Left renal cortex interstitium (tissue), 4 donors: ENCODE results near the gene TBC1D22A. TPM values are rescaled to one million over a fixed set of nuclear protein-coding genes. Genes with fewer than 3 reads are reported as not detected.

ENCODE experiments used
- DNase-seq, 4 donors: peaks; one replicate each; pipeline ENCODE4 v3.0.0-alpha.2; 2013; ENCODE audit warnings: low read depth in 4 of 4, low spot score in 2 of 4, missing footprints in 1 of 4
- polyA plus RNA-seq, 4 donors: library from polyadenylated mRNA; unstranded; fragments of 120-200 nt; gene quantifications; one replicate each; pipeline ENCODE4 v1.2.1, GENCODE V29; 2013; ENCODE audit not compliant: insufficient read length in 4 of 4

TBC1D22A gene
- polyA plus RNA-seq, 4 donors, result 17.1 to 19.2 (median 18.4) TPM

DNA sequence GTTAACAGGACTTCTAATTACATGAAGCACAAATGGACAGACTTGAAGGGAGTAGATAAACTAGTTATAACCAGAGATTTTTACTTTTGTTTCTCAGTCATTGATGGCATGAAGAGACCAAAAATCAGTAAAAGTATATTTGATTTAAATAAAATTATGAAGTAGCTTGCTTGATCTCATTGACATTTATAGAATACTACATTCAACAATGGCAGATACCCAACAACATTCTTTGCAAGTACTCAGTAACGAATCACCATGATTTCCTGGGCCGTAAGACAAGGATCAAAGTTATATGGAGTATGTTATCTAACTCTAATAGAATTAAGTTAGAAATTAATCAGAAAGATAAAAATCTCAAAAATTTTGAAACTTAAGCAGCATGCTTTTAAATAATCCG lies 317.6 kb downstream of the TBC1D22A start:
- no peak for DNase-seq

DNA sequence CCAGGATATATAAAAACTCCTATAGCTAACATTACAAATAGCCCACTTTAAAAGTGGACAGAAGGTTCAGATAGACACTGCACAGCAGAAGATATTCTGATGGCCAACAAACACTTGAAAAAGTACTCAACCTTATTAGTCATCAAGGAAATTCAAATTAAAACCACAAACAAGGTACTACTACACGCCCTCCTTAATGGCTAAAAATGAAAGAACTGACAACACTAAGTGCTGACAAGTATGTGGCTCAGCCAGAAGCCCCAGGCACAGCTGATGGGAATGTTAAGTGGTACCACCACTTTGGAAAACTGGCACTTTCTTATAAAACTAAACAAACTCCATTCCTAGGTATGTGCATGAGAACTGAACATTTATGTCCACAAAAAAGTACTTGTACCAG lies 320.1 kb downstream of the TBC1D22A start:
- no peak for DNase-seq

DNA sequence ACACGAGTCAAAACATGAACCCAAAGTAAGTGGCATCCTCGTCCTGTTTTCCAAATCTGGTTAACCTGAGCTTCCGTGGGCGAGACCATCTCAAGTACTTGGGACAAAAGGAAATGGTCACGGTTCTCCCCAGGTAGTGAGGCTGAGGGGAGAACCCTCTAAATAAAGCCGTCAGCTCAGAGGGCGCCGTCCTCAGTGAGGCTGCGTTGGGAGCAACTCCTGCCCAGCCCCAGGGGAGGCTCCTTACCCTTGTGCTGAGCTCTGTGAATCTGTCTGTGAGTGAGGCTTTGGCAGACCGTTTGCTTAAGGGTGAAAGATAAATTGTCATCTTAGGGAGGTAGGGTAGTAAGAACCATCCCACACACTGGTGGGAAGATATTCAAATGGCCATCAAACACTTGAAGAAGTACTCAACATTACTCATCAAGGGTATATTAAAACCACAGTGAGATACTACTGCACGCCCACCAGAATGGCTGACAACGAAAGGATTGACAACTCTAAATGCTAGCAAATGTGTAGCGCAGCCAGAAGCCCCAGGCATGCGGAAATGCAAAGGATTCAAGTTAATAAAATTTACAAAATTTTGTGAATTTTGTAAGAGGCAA lies 321.0 kb downstream of the TBC1D22A start:
- no peak for DNase-seq

DNA sequence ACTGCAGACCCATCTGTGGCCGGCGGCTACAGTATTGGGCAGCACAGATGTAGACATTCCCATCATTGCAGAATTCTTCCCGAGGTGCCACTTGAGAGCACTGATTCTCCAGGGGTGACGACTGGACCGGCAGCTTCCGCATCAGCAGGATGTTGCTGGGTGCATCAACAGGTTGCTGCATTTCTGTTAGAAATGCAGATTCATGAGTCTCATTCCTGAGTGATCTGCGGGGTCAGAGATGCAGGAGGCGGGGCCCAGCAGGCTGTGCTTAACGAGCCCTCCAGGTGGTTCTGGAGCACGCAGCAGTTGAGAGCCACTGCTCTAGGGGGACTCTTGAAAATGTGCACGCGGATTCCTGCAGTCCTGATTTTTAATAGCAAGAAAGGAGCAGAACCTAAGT lies 321.8 kb downstream of the TBC1D22A start:
- no peak for DNase-seq

DNA sequence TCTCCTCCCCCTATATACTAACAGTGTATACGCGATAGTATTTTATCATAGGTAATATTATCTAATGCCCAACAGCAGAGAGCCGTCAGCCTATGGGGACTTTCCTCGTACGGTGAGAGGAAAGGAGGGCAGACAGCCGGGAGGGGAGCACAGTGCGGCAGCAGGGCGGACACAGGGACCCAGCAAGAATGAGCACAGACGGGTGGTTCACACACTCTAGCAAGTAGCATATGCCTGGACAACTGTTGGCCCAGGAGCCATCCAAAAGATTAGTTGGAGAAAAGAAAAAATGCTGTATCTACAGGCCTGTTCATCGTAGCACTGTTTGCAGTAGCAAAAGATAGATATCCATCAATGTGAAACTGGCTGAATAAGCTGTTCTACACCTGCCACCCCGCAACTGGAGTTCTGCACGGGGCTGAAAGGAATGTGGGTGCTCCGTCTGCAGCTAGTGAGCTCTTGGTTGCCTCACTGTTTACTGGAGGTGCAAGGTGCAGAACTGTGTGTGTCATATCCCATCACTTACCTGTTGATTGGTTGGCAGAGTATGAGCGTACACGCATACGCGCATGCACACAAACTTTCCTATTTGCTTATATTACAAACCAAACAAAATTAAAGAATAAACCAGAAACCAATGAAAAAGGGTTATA lies 324.3 kb downstream of the TBC1D22A start:
- DNase-seq, result no peak

DNA sequence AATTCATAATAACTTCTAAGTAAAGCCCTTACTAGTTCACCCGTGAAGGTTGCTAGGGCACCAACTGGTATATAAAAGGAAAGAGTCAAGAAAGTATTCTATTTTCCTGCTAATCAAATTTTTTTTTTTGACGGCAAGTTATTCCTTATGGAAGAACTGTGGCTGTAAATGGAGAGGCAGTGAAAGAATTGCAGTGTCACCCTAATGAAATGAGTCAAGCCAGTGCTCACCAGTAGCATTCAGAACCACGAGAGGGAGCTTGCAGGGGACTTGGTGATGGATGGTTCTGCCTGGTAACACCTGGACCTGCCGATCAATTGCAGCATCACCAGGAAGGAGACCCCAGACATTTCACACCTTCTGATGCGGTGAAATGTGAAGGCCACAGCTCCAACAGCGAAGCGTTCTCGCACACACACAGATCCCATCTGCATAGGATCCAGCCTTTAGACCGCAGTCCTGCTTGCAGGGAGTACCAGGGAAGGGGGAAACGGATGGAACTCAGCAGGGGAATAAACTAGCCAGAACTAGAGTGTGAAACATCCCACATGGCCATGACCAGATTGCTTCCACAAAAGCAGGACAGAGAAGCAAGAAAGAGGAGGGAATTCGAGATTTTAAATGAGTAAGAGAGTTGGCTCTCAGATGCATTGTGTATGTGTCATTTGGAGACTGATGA lies 326.2 kb downstream of the TBC1D22A start:
- DNase-seq, result no peak

DNA sequence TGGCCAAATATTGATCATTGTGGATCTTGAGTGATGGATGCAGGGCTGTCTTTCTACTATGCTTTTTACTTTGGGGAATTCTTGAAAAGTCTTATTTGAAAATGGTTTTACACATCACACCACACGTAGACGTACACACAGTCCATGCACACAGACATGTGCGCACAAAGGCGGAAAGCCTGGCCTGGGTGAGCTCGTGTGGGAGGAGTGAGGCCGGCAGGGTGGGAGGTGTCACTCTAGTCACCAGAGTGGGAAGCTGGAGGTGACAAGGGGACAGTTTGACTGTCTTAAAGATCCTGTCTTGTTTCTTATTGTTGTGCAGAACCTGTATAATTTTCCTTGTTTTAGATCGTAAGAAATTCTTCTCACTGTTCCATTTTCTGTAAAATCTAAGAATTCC lies 326.9 kb downstream of the TBC1D22A start:
- no peak for DNase-seq

DNA sequence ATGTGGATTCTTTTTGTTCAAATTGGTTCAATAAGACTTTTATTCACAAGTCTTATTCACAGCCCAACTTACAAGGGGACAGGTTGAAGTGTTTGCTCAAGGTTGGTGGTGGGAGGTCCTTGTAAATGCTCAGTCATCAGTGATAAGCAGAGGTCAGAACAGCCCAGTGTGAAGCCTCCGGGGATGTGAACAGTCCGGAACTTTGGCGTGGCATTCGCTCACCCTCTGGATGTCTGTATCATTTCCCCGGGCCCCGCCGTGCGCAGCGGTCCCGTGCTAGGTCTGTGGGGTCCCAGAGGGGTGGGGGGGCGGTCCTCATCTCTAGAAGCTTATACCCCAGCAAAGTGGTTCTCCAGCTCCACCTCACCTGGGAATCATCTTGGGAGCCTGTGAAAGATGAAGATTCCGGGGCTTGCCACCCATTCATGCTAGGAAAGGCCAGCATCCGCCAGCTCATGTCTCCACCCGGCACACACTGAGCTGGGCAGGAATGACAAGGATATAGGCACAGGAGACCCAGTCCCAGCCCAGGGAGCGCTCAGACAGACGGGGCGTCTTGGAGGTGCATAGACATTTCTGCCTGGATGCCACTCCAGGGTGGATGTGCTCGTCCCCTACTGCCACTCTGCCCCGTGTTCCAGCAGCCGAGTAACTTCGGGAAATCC lies 327.5 kb downstream of the TBC1D22A start:
- no peak for DNase-seq

DNA sequence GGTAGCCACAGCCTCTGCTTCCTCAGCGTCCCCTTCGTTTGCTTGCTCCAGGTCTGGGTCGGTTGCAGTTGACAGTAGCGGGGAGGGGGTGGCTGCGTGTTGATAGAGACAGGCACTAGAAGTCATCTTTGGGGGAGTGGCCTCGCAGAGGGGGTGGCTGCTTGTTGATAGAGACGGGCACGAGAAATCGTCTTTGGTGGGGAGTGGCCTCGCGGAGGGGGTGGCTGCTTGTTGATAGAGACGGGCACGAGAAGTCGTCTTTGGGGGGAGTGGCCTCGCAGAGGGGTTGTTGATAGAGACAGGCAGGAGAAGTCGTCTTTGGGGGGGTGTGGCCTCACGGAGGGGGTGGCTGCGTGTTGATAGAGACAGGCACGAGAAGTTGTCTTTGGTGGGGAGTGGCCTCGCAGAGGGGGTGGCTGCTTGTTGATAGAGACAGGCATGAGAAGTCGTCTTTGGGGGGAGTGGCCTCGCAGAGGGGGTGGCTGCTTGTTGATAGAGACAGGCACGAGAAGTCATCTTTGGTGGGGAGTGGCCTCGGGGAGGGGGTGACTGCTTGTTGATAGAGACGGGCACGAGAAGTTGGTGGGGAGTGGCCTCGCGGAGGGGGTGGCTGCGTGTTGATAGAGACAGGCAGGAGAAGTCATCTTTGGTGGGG lies 328.3 kb downstream of the TBC1D22A start:
- no peak for DNase-seq

DNA sequence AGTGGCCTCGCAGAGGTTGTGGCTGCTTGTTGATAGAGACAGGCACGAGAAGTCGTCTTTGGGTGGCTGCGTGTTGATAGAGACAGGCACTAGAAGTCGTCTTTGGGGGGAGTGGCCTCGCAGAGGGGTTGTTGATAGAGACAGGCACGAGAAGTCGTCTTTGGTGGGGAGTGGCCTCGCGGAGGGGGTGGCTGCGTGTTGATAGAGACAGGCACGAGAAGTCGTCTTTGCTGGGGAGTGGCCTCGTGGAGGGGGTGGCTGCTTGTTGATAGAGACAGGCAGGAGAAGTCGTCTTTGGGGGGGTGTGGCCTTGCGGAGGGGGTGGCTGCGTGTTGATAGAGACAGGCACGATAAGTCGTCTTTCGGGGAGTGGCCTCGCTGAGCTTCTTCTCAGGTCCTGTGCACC lies 328.8 kb downstream of the TBC1D22A start:
- no peak for DNase-seq

DNA sequence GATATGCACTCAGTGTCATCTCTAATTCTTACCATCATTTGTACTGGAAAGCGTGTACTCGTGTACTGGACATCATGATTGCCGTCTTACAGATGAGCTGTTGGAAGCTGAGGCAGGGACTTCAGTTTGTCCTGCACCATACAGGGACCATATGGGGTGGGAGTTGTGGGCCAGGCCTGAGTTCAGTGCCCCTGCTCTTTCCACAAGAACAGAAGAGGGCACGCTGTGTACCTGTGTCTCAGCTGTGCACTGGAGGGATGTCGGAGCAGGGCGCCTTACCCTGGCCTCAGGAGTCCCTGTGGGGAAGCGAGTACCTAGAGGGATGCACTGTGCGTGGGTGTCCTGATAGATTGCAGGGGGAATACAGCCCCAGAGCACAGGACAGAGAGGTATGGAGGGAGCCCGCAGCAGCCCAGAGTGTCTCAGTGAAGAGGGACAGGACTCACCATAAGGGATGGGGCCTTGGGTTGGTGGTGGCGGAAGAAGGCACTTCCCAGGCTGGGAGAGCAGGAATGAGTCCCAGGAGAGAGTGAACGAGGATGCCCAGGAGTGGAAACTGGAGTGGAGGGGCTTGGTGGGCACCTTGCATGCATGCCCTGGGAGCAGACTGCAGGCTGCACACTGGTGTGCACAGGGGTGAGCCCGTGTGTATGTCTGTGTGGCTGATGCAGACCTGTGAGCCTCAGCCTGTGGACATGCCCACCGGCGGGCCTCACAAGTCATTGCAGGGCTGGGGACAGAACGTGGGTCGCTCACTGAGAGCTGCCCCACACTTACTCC lies 329.7 kb downstream of the TBC1D22A start:
- no peak for DNase-seq

DNA sequence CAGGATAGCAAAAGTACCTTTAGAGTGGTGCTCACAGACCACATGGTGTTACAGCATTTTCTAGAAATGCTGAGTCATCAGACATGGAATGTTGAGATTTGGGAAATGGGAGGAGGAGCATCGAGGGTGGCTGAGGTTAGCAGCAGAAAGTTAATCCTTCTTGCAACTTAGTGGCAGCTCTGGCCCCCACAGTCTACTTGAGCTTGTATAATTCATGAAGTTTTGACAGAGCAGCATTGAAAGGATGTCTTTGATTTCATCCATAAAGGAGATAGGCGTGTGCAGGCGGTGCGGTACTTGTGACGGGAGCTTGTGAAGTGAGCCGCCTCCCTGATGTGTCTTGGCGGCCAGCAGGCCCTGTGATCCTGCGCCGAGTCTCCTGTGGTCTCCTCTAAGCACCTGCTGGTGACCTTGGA lies 330.5 kb downstream of the TBC1D22A start:
- no peak for DNase-seq

DNA sequence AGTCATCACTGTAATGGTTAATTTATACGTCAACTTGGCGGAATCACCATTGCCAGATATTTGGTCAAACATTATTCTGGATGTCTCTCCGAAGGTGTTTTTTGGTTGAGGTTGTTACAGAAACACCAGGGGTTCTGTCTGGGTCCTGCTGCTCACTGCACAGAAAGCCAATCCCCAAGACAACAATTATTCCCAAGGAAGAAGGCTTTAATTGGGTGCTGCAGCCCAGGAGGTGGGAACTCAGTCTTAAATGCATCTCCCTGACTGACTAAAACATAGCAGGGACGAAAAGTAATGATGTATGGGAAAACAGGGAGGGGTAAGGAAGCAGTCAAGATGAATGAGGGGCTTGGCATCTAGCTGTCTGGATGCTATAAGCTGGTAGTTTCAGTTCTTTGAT lies 331.3 kb downstream of the TBC1D22A start:
- DNase-seq, result no peak

DNA sequence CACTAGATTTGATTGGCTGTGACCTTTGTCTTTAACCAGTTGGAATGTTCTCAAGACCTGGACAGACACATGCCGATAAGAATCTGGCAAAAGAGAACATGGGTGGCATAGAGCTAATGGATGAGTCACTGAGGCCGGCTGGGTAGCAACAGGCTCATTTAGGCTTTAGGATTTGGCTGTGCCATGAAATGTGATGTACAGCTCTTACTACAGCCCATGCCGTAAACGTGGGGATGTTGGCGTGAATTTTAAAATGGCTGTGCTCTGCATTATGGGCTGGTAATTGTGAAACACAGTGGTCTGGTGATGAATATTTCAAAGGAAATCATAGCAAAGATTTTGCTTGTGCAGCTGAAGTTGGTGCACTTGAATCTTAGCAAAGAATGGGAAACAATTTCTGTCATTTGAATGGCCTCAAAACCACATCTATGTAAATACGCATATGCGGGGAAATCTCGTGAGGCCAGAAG lies 332.4 kb downstream of the TBC1D22A start:
- DNase-seq, result no peak

DNA sequence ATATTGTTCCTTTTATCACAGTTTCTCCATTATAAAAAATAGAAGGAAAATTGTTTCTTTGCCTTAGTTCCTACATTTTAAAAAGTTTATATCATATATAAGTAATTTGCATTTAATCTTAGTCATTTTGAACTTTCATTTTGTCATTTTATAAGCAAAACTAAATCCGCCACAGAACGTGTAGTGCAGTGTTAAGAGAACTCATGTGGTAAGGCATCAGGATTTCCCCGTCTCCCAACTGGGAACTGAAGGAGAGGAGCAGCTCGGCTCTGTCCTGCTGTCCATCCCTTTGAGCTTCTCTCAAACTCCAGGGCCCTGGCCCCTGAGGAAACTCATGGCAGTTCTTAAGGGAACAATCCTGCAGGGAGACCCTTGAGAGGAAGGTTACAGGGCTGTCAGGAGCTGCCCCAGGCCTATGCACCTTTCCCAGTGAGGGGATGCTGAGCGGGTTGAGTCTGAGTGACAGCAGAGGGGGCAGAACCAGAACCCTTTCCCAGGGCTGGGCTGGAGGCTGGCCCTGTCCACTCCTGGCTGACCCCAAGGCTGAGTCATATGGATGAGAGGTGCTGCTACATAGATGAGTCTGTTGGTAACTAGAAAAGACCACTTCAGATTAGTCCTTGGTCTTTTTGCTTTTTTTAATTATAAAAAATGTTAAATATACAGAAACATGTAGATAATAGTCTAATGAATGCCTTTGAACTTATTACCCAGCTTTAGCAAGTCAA lies 333.1 kb downstream of the TBC1D22A start:
- DNase-seq, result no peak

DNA sequence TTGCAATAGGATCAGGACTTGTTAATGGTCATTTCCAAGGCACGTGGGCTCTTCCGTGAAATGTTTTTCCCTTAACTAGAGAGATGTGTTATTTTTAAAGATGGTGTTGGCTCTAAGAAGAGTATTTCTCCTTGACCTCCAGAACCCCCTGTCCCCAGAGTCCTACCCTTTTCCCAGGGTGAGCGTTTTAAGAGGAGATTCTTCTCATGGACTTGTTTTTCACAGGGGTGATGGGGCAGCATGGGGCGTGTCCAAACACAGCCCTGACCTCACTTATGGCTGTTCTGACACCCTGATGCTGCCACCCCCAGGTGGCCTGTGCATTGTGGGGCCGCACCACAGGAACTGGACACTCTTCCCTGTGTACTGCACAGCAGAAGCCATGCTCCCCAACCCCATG lies 335.7 kb downstream of the TBC1D22A start:
- no peak for DNase-seq

DNA sequence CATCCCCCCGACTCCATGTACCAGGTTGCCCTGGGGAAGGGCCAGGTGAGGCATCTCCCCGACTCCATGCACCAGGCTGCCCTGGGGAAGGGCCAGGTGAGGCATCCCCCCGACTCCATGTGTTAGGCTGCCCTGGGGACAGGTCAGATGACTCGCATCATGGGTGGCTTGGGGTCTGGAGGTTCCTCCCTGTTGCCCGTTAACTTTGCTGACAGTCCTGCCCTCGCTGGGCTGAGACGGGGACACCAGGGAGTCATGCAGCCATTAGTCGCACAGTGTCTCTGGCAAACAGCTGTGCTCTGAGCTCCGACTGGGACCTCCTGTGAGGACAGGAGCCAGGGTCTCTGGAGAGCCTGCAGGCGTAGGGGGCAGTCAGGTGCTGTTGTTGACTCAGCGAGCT lies 336.1 kb downstream of the TBC1D22A start:
- DNase-seq, result no peak

DNA sequence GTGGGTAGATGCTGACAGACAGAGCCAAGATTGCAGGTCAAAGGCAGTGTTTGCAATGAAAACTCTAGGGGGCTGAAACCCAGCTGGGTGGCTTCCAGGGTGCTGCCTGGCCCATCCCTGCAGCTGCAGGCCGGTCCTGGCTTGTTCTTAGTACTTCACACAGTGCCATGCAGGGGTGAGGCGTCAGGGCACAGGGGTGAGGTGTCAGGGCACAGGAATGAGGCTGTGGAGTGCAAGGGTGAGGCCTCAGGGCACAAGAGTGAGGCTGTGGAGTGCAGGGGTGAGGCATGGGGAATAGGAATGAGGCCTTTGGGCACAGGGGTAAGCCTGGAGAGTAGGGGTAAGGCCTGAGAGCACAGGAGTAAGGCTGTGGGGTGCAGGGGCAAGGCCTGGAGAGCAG lies 337.6 kb downstream of the TBC1D22A start:
- DNase-seq, result no peak

DNA sequence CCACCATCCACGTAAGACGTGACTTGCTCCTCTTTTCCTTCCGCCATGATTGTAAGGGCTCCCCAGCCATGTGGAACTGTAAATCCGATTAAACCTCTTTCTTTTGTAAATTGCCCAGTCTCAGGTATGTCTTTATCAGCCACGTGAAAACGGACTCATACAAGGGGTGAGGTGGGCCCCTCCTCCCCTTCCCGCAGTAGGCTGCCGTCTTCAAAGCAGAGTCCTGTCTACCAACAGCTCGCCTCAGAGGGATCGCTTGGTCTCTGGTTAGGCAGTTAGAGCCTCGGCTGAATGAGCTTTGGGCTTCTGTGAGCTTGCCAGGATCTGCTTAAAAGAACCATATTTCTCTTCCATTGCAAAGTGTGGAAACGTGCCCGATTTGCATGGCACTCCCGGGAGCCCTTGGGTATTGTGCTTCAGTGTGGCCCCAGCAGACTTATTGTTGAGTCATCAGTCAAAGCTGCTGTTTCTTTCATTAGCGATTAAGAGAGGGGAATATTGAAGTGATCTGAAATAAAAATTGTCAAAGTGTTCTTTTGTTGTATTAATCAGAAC lies 338.3 kb downstream of the TBC1D22A start:
- DNase-seq, result no peak
